Renal cortex interstitium (tissue), 11 donors: ENCODE measurements around the gene MS4A4A. TPM values are rescaled to one million over a fixed set of nuclear protein-coding genes. Genes with fewer than 3 reads are reported as not detected.

Experiments
- DNase-seq, 11 donors: peaks; one replicate each; pipeline ENCODE4 v3.0.0-alpha.2; 2013; ENCODE audit warnings: low read depth in 9 of 11, low spot score in 4 of 11; ENCODE audit errors: extremely low read depth in 1 of 11
- polyA plus RNA-seq, 3 donors: library from polyadenylated mRNA; unstranded; fragments of 120-200 nt; gene quantifications; one replicate each; pipeline ENCODE4 v1.2.1, GENCODE V29; 2013; ENCODE audit not compliant: insufficient read length in 3 of 3

MS4A4A gene
- polyA plus RNA-seq, 3 donors, result 7.5 to 10.1 (median 8.0) TPM

GRCh38 chr11:60336767-60337391, 56.4 kb downstream of the MS4A4A start:
- DNase-seq, result no peak

DNA sequence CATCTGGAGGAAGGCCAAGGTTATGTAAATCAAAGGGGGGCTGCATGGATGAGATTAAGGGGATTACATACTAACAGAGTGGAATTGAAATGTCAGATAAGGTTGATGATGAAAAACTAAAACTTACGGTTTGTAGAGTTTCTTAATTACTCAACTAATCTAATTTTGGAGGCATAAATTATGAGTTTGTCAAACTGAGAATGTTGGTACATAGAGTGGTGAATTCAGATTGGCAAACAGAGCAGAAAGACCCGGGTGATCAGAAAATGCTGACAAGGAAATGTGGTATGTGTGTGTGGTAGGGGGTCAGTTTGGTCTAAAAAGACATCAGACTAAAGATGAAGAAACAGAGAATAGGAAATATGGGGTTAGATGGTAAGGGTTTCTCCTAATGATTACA, 57.6 kb downstream of the MS4A4A start:
- DNase-seq, result no peak

DNA sequence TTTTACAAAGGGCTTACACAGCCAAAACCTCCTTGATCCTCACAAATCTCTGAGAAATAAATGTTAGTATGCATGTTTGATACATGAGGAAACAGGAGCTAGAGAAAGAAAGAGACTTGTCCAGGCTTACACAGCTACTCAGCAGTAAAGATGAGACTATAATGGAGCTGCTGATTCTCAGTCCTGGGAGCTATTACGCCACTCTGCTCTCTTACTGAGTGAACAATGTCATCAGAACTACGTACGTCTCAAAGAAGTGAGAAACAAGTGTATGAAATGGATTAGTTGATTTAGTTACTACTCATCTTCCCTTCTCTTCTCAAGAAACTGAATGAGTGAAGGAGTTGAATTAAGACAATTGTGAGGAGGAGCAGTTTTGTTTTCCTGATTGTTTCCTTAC, 58.9 kb downstream of the MS4A4A start:
- no peak for DNase-seq

DNA sequence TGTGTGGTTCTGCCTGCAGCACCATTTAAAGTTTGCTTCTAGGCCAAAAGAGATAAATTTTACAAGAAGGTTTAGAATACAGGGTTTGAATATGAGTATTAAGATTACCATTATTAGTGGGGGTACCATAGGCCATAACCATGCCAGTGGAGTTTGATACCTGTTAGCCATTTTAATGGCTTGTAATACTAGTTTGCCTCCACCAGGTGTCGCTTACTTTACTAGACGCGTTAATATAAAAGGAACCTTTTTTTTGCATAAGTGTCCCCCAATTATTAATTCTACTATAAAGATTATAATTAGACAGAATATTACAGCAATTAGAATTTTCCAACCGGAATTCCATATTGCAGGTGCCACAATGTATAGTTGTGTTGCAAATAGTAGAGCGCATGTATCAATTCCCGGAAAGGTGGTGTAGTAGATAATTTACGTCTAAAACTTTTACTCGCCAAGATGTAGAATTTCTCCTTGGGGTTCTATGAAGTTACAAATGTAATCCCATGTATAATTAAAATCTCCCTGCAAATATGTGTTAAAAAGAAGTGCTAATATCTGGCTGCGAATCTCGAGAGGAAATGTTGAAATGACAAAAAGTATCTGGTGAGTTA, 62.7 kb downstream of the MS4A4A start:
- no peak for DNase-seq

GRCh38 chr11:60344146-60344545, 63.7 kb downstream of the MS4A4A start:
- DNase-seq, result no peak

GRCh38 chr11:60345489-60345888, 65.0 kb downstream of the MS4A4A start:
- DNase-seq, result no peak

DNA sequence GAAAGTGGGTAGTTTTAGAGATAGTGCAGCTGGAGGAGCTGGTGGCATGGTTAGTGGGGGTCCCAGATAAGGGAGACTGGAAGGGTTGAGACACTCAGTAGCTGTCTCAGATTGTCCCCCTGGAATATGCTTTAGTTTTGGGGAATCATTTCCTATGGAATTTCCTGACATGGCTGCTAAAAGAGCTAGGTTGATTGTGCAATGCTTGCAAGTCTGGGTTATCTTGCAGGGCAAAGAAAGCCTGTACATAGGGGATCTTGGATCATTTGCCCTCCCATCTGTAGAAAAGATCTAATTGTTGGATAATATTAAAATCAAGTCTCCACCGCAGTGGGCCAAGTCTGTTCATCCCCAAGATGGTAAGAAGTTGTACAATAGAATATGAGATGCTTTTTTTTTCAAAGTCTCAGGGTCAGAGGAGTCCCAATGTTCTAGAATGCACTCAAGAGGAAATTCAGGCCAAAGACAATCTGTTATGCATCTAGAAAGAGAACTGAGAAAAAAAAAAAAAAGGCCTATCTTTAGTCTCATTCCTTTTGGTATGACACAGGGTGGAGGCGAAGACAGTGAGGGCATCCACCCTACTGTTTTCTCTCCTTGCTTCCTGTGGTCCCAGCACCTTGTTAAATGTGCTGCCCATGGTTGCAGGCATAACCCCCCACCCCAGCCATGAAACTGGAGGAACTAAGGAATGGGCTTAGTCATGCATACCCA, 66.8 kb downstream of the MS4A4A start:
- no peak for DNase-seq

DNA sequence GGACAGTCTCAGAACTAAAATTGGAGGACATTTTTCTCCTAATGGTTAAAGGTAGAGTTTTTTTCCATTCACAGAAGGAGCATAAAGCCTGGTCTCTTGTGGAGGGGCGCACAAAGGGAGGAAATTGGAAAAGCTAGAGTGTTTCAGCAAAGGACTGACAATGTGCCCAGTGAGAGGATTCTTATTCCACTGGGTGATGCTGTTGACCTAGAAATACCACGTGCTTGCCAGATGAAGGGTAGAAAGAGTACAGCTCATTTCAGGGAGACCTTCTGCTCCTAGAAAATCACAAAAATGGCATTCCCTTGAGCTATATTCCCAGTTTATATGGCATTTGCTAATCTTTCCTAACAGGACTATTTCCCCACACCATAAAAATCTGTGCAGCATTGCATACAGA, 67.7 kb downstream of the MS4A4A start:
- no peak for DNase-seq

DNA sequence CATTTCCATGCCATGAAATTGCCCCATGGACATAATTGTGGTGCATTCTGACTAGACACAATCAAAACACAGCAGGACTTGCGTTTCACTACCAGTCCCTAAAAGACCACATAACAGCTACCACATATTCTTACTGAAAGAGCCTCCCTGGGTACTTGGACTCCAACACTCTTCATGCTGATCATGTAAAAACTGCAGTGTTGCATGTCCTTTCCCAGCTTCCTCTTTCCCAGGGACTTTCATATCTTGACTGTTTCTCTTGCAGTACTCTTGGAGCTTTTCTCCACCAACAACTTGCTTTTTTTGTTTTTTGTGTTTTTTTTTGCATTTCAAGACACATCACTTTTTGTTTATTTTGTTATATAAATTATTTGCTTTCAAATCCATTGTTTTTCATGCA, 69.5 kb downstream of the MS4A4A start:
- DNase-seq, result no peak

DNA sequence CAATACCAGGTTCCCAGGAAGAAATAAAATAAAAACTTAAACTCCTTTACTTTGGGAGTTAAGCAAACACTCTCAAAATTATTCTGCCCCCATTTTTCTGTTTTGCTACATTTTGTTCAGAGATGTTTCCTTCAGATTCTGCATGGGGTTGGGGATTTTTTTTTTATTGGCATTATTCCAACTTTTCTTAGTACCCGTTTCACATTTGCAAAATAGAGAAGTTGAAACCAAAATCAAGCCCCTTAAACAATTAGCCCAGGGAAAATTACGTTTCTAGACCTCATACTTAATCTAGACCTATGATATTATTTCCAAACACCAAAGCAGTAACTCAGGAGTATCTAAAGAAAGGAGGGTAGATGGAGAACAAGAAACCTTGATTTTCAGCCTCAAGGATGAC, 77.3 kb downstream of the MS4A4A start:
- no peak for DNase-seq

Other genes with a start within 250 kb of the MS4A4A start
- not detected for gene OOSP2, start 240.3 kb upstream of the MS4A4A start, polyA plus RNA-seq
- gene MS4A3, start 224.0 kb upstream of the MS4A4A start, polyA plus RNA-seq, result 1 to 10 TPM in 1 of 3 donors, under 1 TPM in 2; 0.80 to 1.0 (median 0.86) TPM
- gene MS4A2, start 192.0 kb upstream of the MS4A4A start, polyA plus RNA-seq, result under 1 TPM in 1 of 3 donors, not detected in 2; 0.12 TPM
- 10 to 100 TPM; 16.9 to 21.1 (median 17.5) TPM for gene MS4A6A, start 97.6 kb upstream of the MS4A4A start, polyA plus RNA-seq
- gene MS4A4E, start 37.5 kb upstream of the MS4A4A start, polyA plus RNA-seq, result 1 to 10 TPM in 1 of 3 donors, under 1 TPM in 2; 0.42 to 1.5 (median 0.72) TPM
- gene MS4A6E, start 46.6 kb downstream of the MS4A4A start, polyA plus RNA-seq, result not detected
- 10 to 100 TPM in 1 of 3 donors, 1 to 10 TPM in 2; 6.0 to 16.1 (median 6.8) TPM for gene MS4A7, start 97.9 kb downstream of the MS4A4A start, polyA plus RNA-seq
- under 1 TPM; 0.09 to 0.32 (median 0.27) TPM for gene MS4A14, start 115.8 kb downstream of the MS4A4A start, polyA plus RNA-seq
- under 1 TPM in 2 of 3 donors, not detected in 1; 0.23 to 0.44 TPM for gene MS4A5, start 148.9 kb downstream of the MS4A4A start, polyA plus RNA-seq
- under 1 TPM; 0.31 to 0.54 (median 0.50) TPM for gene MS4A1, start 175.2 kb downstream of the MS4A4A start, polyA plus RNA-seq
- gene MS4A12, start 212.1 kb downstream of the MS4A4A start, polyA plus RNA-seq, result not detected
- gene MS4A13, start 234.7 kb downstream of the MS4A4A start, polyA plus RNA-seq, result not detected